ENCODE data around the gene AKR1E2.

GRCh38 chr10:4848356-4849041 is 22.5 kb downstream of the AKR1E2 start:
- TF ChIP-seq CTCF (conservative IDR thresholded peaks at IDR 0.05; ENCODE audit: low read length): no peak
- no peak for TF ChIP-seq EZH2phosphoT487 (IDR thresholded peaks at IDR 0.05; ENCODE audit: borderline replicate concordance)
